ENCODE data around the gene EBP.

The EBP gene

GRCh38 chrX:48521353-48522243 lies at the start of gene EBP:
Gene EBP (plus strand): TSS chrX:48521808. CDS start chrX:48523772, 1,964 bp downstream.
- peak; percentile 93 for DNase-seq (ENCODE audit: low spot score)

GRCh38 chrX:48472225-48472624 lies 49.4 kb upstream of the EBP start:
- no peak for DNase-seq (ENCODE audit: low spot score)

GRCh38 chrX:48472851-48473703 lies 48.5 kb upstream of the EBP start:
- DNase-seq (ENCODE audit: low spot score): no peak

- DNase-seq (ENCODE audit: low spot score): no peak
Observed at GRCh38 chrX:48473704-48473990, 48.0 kb upstream of the EBP start.

GRCh38 chrX:48474127-48474526 lies 47.5 kb upstream of the EBP start:
- no peak for DNase-seq (ENCODE audit: low spot score)

GRCh38 chrX:48474581-48474980 lies 47.0 kb upstream of the EBP start:
- no peak for DNase-seq (ENCODE audit: low spot score)

GRCh38 chrX:48475296-48475695 lies 46.3 kb upstream of the EBP start:
- no peak for DNase-seq (ENCODE audit: low spot score)

GRCh38 chrX:48475774-48476577 lies 45.6 kb upstream of the EBP start, which contains the start of gene FTSJ1:
Gene FTSJ1 (plus strand): TSS chrX:48476199. CDS start chrX:48478048, 1,849 bp downstream.
- peak; percentile 74 for DNase-seq (ENCODE audit: low spot score)

- DNase-seq (ENCODE audit: low spot score): no peak
Observed at GRCh38 chrX:48476919-48477318, 44.7 kb upstream of the EBP start.

GRCh38 chrX:48477960-48478755 lies 43.5 kb upstream of the EBP start:
- DNase-seq (ENCODE audit: low spot score): no peak

- no peak for DNase-seq (ENCODE audit: low spot score)
Observed at GRCh38 chrX:48478806-48479205, 42.8 kb upstream of the EBP start.

- DNase-seq (ENCODE audit: low spot score): no peak
Observed at GRCh38 chrX:48480142-48480541, 41.5 kb upstream of the EBP start.

- no peak for DNase-seq (ENCODE audit: low spot score)
Observed at GRCh38 chrX:48480583-48480982, 41.0 kb upstream of the EBP start.

GRCh38 chrX:48482526-48482925 lies 39.1 kb upstream of the EBP start:
- DNase-seq (ENCODE audit: low spot score): no peak

GRCh38 chrX:48487362-48487798 lies 34.2 kb upstream of the EBP start:
- peak; percentile 74 for DNase-seq (ENCODE audit: low spot score)

- no peak for DNase-seq (ENCODE audit: low spot score)
Observed at GRCh38 chrX:48488034-48488433, 33.6 kb upstream of the EBP start.

- DNase-seq (ENCODE audit: low spot score): no peak
Observed at GRCh38 chrX:48489296-48489695, 32.3 kb upstream of the EBP start.

- DNase-seq (ENCODE audit: low spot score): no peak
Observed at GRCh38 chrX:48489892-48490291, 31.7 kb upstream of the EBP start.

GRCh38 chrX:48490661-48491060 lies 30.9 kb upstream of the EBP start:
- no peak for DNase-seq (ENCODE audit: low spot score)

GRCh38 chrX:48491809-48492208 lies 29.8 kb upstream of the EBP start:
- no peak for DNase-seq (ENCODE audit: low spot score)

- DNase-seq (ENCODE audit: low spot score): peak; percentile 30
Observed at GRCh38 chrX:48492293-48492910, 29.2 kb upstream of the EBP start.
